ENCODE measurements around the gene KCNMA1.

DNA sequence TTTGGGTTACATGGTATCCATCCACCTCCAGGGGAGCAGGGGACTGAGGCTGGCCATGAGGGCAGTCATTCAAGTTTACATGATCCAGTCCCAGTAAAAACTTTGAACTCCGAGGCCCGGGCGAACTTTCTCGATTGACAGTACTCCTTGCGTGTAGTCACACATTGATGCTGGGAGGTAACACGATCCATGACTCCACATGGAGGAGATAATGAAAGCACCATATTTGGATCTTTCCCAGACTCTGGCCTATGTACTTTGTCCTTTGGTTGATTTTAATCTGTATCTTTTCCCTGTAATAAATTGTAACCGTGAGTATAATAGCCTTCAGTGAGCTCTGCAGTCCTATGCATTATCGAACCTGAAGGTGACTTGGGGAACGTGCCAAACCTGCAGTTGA, 401.6 kb downstream of the KCNMA1 start:
- TF ChIP-seq, protein P1, sequence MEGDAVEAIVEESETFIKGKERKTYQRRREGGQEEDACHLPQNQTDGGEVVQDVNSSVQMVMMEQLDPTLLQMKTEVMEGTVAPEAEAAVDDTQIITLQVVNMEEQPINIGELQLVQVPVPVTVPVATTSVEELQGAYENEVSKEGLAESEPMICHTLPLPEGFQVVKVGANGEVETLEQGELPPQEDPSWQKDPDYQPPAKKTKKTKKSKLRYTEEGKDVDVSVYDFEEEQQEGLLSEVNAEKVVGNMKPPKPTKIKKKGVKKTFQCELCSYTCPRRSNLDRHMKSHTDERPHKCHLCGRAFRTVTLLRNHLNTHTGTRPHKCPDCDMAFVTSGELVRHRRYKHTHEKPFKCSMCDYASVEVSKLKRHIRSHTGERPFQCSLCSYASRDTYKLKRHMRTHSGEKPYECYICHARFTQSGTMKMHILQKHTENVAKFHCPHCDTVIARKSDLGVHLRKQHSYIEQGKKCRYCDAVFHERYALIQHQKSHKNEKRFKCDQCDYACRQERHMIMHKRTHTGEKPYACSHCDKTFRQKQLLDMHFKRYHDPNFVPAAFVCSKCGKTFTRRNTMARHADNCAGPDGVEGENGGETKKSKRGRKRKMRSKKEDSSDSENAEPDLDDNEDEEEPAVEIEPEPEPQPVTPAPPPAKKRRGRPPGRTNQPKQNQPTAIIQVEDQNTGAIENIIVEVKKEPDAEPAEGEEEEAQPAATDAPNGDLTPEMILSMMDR (IDR thresholded peaks at IDR 0.05), result no peak
- no peak for TF ChIP-seq POLR2AphosphoS5 (IDR thresholded peaks at IDR 0.05)
